HEK293T (cell line): ENCODE results near the gene C1QTNF7.

Experiments
- SP1 ChIP-seq: fragments of 450-650 bp; IDR thresholded peaks from 2 replicates; pipeline ENCODE4 v1.6.1; 2017
- SUZ12 ChIP-seq: fragments of 450-650 bp; IDR thresholded peaks from 2 replicates; pipeline ENCODE4 v1.6.1; 2016; ENCODE audit warnings: mild to moderate bottlenecking
- ZNF384 ChIP-seq: fragments of 450-650 bp; IDR thresholded peaks from 2 replicates; pipeline ENCODE4 v1.6.1; 2016

GRCh38 chr4:15482842-15483241 is 55.0 kb downstream of the C1QTNF7 start:
- TF ChIP-seq SUZ12: no peak
- TF ChIP-seq ZNF384: no peak
- TF ChIP-seq SP1: no peak
